ENCODE data around the gene EBF3.

EBF3 gene

DNA sequence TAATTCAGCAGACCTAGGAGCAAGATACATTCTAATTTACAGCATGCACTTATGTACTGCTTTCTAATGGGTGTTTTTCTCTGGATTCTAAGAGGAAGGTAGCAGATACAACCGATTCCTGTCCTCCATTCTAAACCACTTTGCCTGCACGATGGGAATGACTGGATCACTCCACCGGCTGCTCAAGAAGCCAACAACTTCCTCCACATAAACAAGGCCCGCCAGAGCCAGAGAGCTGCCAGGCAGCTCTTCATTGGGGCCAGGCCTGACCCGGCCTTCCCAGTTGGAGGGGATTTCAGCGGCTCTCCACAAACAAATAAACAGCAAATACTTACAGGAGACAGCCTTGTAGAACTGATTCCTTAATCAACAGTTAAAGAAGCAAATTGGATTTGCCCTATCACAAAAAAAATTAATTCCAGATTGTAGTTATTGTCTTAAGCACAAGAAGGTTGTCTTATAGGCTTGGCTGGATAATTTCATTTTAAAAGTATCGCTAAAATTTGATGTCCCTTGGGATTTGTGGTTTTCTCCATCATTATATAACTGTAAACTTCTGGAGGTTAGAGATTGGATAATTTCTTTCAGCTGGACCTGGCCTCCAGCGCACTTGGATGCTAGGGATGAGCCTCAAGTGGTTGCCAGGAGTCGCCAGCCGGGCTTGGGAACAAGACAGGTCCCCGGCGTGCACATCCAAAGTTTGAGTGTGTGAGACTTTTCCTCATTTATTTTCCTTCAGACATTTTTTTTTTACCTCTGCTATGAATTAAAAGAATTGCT, 20.9 kb downstream of the EBF3 start:
- no peak for DNase-seq

DNA sequence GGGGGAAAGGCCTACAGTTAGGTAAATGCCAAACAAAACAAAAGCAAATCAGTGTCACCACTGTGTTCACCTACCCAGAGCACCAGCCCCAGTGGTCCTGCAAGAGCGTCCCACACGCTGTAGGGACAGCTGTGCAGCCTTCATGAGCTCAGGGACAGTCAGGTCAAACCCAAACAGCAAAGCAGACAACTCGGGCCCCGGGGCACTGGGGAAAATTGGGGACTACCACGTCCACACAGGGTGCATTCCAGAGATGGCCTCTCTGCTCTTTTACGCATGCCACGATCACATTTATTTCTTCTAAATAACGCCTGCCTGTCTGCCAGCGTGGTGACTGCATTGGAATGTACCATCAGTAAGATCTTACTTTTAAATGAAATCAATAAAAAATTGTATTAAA, 21.7 kb downstream of the EBF3 start:
- DNase-seq, result no peak

DNA sequence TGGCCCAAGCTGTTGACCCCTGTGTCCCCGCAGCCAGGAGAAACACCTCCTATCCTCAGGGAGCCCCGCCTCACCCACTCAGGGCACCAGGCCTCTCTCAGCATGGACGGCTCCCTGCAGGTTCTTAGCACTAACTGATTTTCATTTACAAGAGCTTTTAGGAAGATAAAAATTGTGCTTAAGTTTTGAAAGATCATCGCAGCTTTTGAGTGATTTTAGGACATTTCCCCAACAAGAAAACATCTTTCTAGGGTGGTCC, 22.1 kb downstream of the EBF3 start:
- no peak for DNase-seq

DNA sequence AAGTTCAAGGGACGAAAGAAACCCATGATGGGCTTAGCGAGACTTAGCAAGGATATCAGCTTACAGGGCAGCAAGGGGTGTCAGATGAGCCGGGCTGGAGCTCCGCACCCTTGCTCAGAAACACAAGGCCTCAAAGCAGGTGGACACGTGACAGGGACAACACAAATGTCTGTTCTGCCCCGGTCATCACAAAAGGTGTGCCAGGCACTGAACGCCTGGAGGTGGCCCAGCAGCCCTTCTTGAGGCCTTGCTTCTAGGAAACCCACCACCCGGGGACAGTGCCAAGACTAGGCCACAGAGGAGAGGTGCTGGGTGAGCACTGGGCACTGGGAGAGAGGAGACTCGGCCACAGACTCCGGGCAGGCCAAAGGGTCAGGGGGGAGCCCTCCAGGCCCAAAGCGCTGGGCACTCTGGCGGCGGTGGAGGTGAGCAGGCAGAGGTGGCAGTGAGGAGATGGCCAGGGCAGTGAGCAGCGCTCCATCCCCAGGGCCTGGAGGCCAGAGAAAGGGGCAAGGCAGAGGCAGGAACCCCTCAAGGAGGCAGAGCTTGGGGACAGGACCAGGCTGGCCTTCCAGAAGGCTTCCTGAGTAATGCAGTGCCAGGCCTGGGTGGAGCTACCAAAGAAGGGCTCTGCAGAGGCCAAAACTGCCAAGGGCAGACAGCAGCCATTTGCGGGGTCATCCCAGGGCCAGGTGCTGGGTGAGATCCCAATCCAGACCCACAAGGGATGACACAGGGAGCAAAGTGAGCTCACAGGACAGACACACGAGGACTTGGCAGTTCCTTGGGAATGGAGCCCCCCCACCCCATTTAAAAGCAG, 22.7 kb downstream of the EBF3 start:
- no peak for DNase-seq

DNA sequence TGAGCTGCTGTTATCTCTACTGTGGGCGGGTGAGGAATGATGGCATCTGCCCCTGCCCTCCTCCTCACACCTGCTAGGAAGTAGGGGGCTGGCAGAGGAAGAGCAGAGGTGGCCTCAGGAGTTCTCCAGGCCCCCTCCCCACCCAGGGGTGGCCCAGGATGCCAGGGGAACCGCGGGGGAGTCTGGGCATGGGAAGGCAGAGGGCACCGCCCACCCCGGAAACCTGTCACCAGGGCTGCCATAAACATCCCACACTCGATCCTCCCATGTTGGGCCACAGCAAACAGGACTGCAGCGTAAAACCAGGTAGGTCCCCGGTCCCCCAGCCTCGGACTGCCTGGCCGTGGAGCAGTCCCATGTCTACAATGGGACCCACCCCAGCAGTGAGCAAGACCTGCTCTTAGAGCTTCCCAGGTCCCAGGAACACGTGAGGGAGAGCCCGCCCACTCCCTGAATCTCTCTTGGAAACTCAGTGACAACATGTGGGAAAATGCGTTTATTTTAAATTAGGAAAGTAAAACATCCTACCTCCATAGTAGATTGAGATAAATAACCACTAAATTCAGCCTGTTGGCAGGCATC, 23.4 kb downstream of the EBF3 start:
- DNase-seq, result no peak

DNA sequence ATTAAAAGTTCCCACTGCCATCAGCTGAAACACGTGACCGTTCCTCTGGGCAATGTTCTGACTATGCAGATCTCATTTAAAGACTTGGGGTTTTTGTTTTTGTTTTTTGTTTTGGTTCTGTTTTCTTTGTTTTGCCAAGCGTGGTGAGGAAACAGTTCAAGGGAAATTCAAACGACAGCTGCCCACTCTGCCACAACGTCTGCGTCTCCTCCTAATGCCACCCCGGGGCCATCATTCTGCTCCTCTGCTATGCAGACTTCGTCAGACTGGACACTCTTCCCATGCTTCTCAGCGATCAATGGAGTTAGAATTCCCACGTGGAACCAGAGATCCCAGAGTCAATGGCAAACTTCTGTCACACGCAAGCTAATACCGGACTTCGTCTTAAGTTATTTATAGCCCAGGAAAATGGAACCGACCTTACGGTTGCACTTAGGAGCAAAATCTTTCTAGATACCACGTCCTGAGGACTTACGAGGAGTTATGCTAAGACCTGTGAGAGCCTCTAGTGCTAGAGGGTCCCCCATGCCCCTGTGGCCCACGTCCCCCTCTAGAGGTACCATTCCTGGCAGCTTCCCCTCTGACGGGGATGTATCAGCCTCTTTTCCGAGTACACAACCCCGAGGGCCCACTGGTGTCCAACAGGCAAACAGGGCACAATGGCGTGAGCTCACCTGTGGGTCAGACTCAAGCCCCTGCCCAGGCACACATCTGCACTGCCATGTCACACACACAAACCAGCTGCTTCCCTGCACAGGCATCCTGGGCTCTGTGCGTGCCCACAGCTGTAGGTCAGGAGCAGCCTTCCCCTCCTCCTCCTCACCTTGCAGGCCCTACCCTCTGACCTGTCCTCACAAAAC, 24.4 kb downstream of the EBF3 start:
- no peak for DNase-seq

- DNase-seq, result no peak
Observed at GRCh38 chr10:129938460-129938859, 25.6 kb downstream of the EBF3 start.

GRCh38 chr10:129937351-129937751, 26.7 kb downstream of the EBF3 start:
- DNase-seq, result no peak

DNA sequence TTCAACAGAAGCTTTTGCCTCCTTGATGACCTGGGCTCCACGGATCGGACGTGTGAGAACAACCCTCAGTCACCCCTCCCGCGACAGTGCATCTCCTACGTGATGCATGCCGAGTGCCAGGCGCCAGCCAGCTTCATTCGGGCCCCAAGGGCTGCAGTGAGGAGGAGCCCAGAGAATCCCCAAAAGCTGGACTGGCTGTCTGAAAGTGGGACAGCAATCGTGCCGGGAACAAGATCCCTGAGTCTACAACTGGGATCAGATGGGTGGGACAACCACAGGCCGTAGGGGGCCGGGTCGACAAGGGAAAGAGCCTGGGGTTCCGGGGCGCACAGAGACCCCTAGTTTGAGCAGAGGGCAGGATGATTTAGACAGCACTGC, 27.2 kb downstream of the EBF3 start:
- no peak for DNase-seq

GRCh38 chr10:129936266-129936922, 27.7 kb downstream of the EBF3 start:
- DNase-seq, result no peak

DNA sequence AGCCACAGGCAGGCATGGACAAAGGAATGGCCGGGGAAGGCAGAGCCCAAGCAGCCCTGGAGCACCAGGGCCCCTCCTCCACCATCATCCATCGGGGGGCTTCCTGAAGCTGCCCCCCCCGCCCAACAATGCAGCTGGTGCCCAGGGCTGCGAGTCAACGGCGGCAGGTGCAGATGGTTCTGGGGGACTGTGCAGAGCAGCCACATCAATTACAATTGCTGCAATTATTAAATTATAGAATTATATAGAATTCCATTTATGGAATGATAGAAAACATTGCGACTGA, 28.3 kb downstream of the EBF3 start:
- no peak for DNase-seq

- no peak for DNase-seq
Observed at GRCh38 chr10:129935102-129935866, 28.8 kb downstream of the EBF3 start.

DNA sequence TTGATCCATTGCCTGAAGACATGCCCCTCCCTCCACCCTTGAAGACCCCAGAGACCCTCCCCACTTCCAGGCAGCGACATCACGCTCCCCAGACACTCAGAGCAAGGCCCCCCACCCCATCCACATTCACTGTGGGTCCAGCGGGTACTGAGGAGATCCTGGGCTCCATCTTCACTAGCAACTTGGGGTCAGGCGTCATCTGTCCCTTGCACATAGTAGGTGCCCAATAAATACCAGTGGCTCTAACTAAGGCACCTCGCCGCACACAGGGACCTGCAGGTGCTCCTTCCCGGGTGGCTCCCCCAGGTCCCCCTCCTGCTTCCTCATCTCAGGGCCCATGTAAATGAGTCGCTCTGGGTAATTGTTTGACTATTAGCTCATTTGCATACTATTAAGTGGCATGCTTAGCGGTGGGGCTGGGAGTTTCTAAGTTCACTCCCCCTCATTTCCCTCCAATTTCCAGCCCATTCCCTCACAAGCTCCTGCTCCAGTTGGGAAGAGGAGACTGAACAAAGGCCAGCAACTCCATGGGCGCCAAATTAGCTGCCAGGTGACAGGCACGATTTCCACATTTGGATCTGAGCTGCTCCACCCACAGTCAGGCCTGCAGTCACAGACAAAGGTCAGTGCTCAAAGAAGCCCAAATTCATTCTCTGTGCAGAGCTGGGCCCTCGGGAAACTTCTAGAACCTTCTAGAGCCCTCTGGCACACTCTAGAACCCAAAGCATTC, 29.7 kb downstream of the EBF3 start:
- no peak for DNase-seq

DNA sequence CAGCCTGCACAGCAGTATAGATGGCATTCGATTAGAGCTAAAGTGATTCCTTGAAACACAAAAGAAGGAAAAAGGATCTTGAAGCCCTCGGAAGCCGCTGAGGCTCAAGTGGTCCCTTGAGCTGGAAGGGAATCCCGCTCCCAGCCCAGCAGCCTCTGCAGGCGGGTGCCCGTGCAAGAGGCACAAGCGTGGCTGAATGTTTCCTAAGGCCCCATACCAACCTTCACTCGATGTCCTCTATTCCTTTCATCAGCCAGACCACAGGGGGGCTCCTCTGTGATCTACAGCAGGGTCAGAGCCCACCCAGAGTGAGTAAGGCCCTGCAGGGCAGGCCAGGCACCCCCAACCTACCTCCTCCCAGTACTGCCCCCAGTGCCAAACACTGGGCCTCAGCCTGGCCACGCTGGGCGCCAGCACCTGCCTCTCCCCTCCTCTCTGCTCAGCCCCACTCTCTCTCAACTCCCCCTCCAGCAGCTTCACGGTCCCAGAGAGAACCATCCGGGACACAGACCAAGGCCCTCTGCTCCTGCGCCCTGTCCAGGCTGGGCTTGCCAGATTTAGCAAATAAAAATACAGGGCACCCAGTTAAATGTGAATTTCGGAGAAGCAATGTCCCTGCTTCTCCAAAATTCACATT, 30.5 kb downstream of the EBF3 start:
- no peak for DNase-seq

DNA sequence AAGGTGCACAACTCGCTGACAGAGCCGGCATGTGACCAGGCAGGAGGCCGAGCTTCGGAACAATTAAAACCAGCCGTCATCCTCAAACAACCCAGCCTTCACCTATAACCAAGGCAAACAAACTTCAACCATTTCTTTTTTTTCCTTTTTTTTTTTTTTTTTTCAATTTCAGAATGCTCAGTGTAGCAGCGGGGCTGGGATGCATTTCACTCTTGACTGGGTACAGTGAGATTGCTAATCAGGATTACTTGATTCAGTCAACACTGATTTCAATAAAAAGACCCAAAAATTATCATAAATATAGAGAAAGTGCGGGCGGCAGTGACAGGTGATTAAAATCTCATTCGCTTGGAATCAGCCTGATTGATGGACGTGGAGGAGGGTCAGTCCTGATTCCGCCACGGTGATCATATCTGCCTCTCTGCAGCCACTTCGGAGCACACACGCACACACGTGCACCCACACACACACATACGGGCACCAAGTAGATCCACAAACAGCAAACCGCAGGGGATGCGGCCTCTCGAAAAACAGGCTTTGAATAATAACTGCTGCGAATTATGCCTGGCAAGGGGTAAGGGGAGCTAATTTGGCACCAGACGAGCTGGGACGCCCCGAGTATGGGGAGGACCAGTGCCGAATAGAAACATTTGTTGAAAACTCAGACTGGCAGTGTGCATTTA, 31.2 kb downstream of the EBF3 start:
- DNase-seq, result no peak

DNA sequence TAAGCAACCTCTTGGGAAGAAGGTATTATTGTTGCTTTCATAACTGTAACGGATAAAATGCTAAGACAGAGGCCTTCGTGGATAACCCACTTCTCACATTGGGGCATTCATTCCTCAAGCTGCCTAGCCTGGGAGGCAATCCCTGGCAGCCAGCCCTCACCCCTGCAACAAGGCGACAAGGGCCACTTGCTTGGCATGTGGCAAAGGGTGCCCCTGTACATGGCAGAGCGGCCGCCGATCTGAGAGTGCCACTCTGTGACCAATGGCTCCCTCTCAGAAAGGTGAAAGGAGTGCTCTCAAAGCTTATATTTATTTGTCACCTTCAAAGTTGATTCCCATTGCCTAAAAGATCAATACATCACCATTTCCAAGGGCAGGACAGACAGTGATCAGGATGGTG, 31.9 kb downstream of the EBF3 start:
- DNase-seq, result no peak

GRCh38 chr10:129929343-129930292, 34.5 kb downstream of the EBF3 start:
- DNase-seq, result no peak

GRCh38 chr10:129927351-129928120, 36.5 kb downstream of the EBF3 start:
- no peak for DNase-seq
